SU-DHL-6 (cell line): ENCODE measurements around the gene RHBDL2.
"Not testable (repeated sequence)": the region's sequence is repeated elsewhere in the genome, so short reads cannot be mapped to it uniquely, and the experiment has no call there.

Experiments
- H2AFZ ChIP-seq: fragments of 200-600 bp; sonication (generic); 2 replicates; pipeline ENCODE4 v1.6.1; 2014; ENCODE audit warnings: low read depth, mild to moderate bottlenecking, moderate library complexity, mixed read lengths, antibody characterized with exemption, low read length; ENCODE audit not compliant: severe bottlenecking
- H3F3A ChIP-seq: fragments of 200-600 bp; shearing (Covaris generic); 2 replicates; pipeline ENCODE4 v1.6.0; 2016; ENCODE audit warnings: antibody characterized with exemption, mild to moderate bottlenecking; ENCODE audit not compliant: insufficient read depth
- H3K27ac ChIP-seq: fragments of 200-600 bp; sonication (generic); 2 replicates; pipeline ENCODE4 v1.5.1; 2016; ENCODE audit warnings: low read depth, mild to moderate bottlenecking, low read length, moderate library complexity, mixed read lengths
- H3K27me3 ChIP-seq: fragments of 200-600 bp; sonication (generic), shearing (Covaris generic); 2 replicates; pipeline ENCODE4 v1.6.0; 2014; ENCODE audit warnings: mild to moderate bottlenecking, low read length
- H3K36me3 ChIP-seq: fragments of 200-600 bp; sonication (generic); 2 replicates; pipeline ENCODE4 v1.6.1; 2014; ENCODE audit warnings: mild to moderate bottlenecking, low read length, mixed read lengths
- H3K4me2 ChIP-seq: fragments of 300-600, 200-600 bp; shearing (Covaris generic), sonication (generic); 2 replicates; pipeline ENCODE4 v1.6.0; 2014; ENCODE audit warnings: low read length, low read depth, mild to moderate bottlenecking; ENCODE audit not compliant: poor library complexity, severe bottlenecking
- H3K4me3 ChIP-seq: fragments of 200-600 bp; sonication (generic); 2 replicates; pipeline ENCODE4 v1.5.1; 2014; ENCODE audit warnings: antibody characterized with exemption, low read length, mild to moderate bottlenecking, mixed read lengths; ENCODE audit not compliant: insufficient read depth, poor library complexity, severe bottlenecking
- H3K79me2 ChIP-seq: fragments of 200-600 bp; sonication (generic); 2 replicates; pipeline ENCODE4 v1.6.1; 2014; ENCODE audit warnings: mild to moderate bottlenecking, low read length, moderate library complexity; ENCODE audit not compliant: insufficient read depth
- H3K9ac ChIP-seq: fragments of 200-600 bp; sonication (generic); 2 replicates; pipeline ENCODE4 v1.7.0; 2014; ENCODE audit warnings: mild to moderate bottlenecking, low read length
- H3K9me2 ChIP-seq: fragments of 200-600 bp; sonication (generic); replicated peaks from 2 replicates; pipeline ENCODE4 v1.6.1; 2014; ENCODE audit warnings: low read length; ENCODE audit not compliant: insufficient read depth
- H3K9me3 ChIP-seq: fragments of 200-600 bp; sonication (generic); 2 replicates; pipeline ENCODE4 v1.6.1; 2014; ENCODE audit warnings: low read length, mixed read lengths; ENCODE audit not compliant: insufficient read depth
- H4K20me1 ChIP-seq: fragments of 200-600 bp; sonication (generic); 2 replicates; pipeline ENCODE4 v1.6.1; 2014; ENCODE audit warnings: low read depth, mild to moderate bottlenecking, antibody characterized with exemption, low read length, moderate library complexity, mixed read lengths
- CTCF ChIP-seq: fragments of 200-600 bp; sonication (generic); IDR thresholded peaks from one replicate; pipeline ENCODE4 v1.5.1; 2017; ENCODE audit warnings: antibody characterized with exemption, mild to moderate bottlenecking, low read length, moderate library complexity; ENCODE audit not compliant: insufficient read depth, poor library complexity, severe bottlenecking
- EZH2phosphoT487 ChIP-seq: fragments of 200-600 bp; sonication (generic), shearing (Covaris generic); conservative IDR thresholded peaks from 2 replicates; pipeline ENCODE4 v1.6.1; 2018; ENCODE audit warnings: mild to moderate bottlenecking, antibody characterized with exemption, low read length, moderate library complexity, mixed read lengths

Gene RHBDL2

DNA sequence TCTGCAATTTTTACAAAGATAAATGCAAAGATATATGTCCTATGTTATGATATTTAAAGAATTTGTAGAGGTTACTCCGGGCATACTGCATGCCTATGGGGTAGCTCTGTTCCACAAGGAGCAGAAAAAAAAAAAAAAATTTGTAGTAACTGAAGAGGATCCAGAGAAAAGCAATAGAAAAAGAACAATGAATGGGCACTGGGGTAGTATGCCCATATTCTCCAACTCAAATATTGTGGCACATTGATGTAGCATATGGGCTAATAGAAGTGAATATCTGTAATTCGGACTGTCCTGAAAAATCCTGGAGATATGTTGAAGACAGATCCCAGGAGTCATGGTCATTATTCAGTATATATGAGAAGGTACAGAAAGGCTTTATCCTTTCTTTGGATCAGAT is 48.3 kb upstream of the RHBDL2 start:
- Histone ChIP-seq H3K27ac (no peak overlapping the region; the same call in 1 of the 2 replicates), H3K27me3 (no peaks in the 10 kb centered on the region), H3K4me2 (peak overlapping the region; percentile 76), H2AFZ (peak overlapping the region; percentile 92), H4K20me1 (peaks cover 11% of the 10 kb centered on the region; the same call in 1 of the 2 replicates), H3F3A (0 out of 2 replicates have a peak, but pooled peaks cover 18% of the 10 kb centered on the region), H3K9me2 (no peaks in the 10 kb centered on the region), H3K4me3 (no peak overlapping the region), H3K36me3 (no peaks in the 10 kb centered on the region), H3K9ac (peak overlapping the region; percentile 78), H3K9me3 (no peaks in the 10 kb centered on the region), H3K79me2 (peaks cover 37% of the 10 kb centered on the region)
- TF ChIP-seq CTCF (no peak), EZH2phosphoT487 (no peak)

DNA sequence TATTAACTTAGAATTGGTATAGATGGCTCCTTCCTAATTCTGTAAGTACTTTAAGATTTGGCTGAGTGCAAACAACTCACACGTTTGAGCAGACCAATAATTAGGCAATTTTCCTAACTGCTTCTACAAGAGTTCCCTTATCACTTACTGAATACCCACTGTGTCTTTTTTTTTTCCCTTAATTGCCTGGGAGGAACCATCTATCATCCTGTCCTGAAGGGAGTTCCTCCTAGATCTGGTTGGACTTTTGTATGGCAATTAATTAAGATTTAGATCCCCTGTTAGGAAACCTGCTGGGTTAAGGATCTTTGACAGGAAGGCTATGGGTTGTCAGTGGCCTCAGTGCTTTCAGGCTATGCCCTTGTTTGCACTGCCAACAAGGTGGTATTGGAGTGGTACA is 37.8 kb upstream of the RHBDL2 start:
- not testable (repeated sequence) for H3K9ac ChIP-seq, H3K79me2 ChIP-seq, H4K20me1 ChIP-seq, H3F3A ChIP-seq, H2AFZ ChIP-seq, H3K9me3 ChIP-seq, H3K27me3 ChIP-seq, H3K4me2 ChIP-seq, H3K36me3 ChIP-seq, H3K9me2 ChIP-seq, H3K27ac ChIP-seq, H3K4me3 ChIP-seq

DNA sequence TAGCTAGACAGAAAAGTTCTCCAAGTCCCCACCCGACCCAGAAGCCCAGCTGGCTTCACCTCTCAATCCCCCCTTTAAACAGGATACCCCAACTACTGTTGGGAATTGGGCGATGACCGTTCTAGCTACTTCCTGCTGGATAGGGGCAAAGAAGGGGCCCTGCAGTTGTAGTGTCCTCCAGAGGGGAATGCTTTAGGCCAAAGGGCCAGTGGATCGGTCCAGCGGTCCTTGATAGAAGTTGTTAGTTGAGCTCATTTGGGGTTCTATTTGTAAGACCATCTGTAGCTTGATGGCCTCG is 36.6 kb upstream of the RHBDL2 start:
- not testable (repeated sequence) for H2AFZ ChIP-seq, H3K27me3 ChIP-seq, H3K36me3 ChIP-seq, H3K9ac ChIP-seq, H4K20me1 ChIP-seq, H3K4me2 ChIP-seq, H3F3A ChIP-seq, H3K9me2 ChIP-seq, H3K4me3 ChIP-seq, H3K9me3 ChIP-seq, H3K27ac ChIP-seq, H3K79me2 ChIP-seq

DNA sequence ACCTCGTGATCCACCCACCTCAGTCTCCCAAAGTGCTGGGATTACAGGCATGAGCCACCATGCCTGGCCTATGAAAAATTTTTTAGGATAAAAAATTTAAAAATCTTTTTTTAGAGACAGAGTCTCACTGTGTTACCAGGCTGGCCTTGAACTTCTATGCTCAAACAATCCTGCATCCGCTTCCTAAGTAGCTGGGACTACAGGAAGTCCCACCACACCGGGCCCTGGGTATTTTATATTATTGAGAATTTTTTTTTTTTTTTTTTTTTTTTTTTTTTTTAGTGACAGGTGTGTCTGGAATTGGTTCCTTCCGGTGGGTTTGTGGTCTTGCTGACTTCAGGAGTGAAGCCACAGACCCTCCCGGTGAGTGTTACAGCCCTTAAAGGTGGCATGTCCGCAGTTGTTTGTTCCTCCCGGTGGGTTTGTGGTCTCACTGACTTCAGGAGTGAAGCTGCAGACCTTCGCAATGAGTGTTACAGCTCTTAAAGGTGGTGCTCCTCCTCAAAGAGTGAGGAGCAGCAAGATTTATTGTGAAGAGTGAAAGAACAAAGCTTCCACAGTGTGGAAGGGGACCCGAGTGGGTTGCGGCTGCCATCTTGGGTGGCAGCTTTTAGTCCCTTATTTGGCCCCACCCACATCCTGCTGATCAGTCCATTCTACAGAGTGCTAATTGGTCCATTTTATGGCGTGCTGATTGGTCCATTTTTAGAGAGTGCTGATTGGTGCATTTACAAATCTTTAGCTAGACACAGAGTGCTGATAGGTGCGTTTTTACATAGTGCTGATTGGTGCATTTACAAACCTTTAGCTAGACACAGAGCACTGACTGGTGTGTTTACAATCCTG is 36.0 kb upstream of the RHBDL2 start:
- not testable (repeated sequence) for H3K9ac ChIP-seq, H3K4me3 ChIP-seq, H3K27ac ChIP-seq, H3K4me2 ChIP-seq, H3F3A ChIP-seq, H3K27me3 ChIP-seq, H2AFZ ChIP-seq, H3K9me3 ChIP-seq, H4K20me1 ChIP-seq, H3K9me2 ChIP-seq, H3K79me2 ChIP-seq, H3K36me3 ChIP-seq
